Measurements from ENCODE around the gene CMIP.

The CMIP gene

DNA sequence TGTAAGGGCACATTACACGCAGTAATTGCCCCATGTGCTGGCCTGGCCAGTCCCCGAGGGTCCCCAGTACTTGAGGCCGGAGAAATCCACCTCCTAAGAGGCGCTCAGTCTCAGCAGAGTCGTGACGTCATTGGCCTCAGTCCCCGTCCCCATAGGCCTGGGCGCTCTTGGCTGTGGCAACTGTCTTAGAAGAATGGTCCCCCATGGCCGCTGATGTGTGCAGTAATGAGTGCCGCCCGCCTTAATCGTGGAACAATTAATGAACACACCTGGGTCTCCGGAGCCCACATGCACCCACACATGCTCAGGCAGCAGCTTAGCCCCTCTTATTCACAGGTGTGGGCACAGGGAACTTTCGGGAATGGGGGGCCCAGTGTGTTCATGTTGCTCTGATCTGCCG is 248.0 kb downstream of the CMIP start:
- Mint-ChIP-seq H3K4me3 (no peak overlapping the region), H3K27me3 (no peaks in the 10 kb centered on the region), H3K36me3 (ENCODE audit: insufficient read depth) (peaks cover 26% of the 10 kb centered on the region), H3K9me3 (no peaks in the 10 kb centered on the region), H3K4me1 (ENCODE audit: low read depth in 2 of 2) (no peaks in the 10 kb centered on the region), H3K27ac (no peak overlapping the region)
- no peak for DNase-seq
- no peak for ATAC-seq (replicated peaks)

DNA sequence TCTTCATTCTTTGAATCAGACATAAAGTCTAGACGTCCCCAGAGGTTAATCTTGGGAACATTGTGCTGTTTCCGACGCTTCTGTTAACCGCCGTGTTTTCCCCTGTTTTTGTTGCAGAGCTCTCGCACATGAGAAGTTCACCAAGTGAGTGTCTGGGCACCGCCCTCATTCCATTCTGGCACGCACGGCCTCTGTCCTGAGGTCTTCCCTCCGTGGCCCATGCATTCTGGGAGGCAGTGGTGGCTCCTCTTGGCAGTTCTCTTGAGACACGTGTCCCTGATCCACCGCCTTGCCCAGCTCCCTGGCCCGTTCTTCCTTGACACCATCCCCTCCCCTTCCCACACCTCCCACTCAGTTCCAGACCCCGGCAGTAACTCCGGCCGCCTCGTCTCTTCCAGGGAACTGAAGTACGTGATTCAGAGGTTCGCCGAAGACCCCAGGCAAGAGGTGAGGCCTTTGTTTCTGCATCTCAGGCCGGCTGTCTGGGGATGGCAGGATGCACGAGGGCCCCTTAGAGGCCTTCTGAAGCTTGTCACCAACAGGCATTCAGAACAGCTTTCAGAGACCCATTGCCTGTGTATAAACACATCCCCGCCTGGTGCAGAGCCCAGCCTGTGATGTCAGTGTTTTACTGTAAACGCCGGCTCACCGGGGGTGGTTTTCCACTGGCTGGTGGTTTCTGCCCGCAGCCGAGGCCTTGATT is 248.6 kb downstream of the CMIP start:
- H3K36me3 Mint-ChIP-seq (ENCODE audit: insufficient read depth): peaks cover 26% of the 10 kb centered on the region
- H3K27ac Mint-ChIP-seq: no peak overlapping the region
- no peak overlapping the region for H3K4me3 Mint-ChIP-seq
- DNase-seq (no peak), ATAC-seq (replicated peaks) (no peak)
- no peaks in the 10 kb centered on the region for H3K4me1 Mint-ChIP-seq (ENCODE audit: low read depth in 2 of 2)
- H3K9me3 Mint-ChIP-seq: no peaks in the 10 kb centered on the region
- H3K27me3 Mint-ChIP-seq: no peaks in the 10 kb centered on the region

DNA sequence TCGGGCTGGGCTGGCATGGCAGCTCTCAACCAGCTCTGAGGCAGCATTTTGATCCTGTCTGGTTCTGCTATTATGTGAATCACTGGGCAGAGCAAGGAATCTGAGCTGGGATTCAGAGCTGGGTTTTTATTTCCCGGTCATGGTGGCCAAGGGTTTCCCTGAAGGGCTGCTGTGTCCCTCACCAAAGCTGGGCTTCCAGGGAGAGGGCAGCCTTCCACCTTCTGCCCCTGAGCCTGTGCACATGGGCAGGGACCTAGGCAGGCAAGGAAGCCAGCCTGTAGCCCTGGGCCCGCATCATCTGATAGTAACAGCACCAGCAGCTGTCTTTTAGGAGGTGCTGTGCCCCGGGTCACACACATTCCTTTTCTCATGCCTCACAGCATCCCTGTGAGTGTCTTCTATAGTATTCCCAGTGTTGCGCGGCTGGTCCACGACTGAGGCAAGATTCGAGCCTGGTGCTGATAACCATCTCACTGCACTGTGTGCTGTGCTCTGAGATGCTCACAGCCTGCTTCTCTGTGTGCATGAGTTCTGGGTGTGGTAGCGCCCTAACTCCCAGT is 249.2 kb downstream of the CMIP start:
- Mint-ChIP-seq H3K4me3 (no peak overlapping the region), H3K36me3 (ENCODE audit: insufficient read depth) (peaks cover 26% of the 10 kb centered on the region), H3K9me3 (no peaks in the 10 kb centered on the region), H3K27me3 (no peaks in the 10 kb centered on the region), H3K27ac (peak overlapping the region in 1 of 2 donors; percentile 54), H3K4me1 (ENCODE audit: low read depth in 2 of 2) (no peaks in the 10 kb centered on the region)
- no peak for ATAC-seq (replicated peaks)
- no peak for DNase-seq

DNA sequence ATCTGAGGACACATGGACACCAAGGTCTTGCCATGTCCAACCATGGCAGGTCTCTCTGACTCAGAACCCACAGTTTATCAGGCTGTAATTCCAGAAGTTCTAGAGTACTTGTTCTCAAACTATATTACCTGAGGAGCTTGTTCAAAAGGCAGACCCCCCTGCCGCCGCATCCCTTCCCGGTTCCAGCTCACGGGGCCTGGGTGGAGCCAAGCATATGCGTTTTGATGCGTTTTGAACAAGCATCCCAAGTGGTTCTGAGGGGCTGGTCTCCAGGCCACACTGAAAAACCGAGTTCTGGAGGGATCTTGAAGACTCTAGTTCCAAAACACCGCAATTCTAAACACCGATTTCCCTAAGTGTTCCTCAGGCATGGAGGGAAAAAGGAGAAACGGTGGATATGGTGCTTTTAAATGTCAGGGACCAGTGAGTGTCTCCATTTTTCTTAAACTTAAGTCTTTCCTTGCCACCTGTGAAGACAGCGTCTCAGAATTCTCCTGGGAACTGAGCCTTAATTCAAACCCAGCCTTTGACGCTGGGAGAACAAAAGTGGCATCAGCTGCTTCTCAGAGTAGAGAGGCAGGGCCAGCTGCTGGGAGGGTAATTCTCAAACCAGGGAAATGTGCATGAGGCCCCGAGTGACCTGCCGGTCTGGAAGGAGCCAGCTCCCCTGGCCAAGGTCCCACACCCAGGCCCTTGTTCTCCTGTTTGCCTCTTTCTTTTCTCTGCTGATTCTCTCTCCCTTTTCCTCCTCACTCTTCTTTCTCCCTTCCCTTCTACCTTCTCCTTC is 250.1 kb downstream of the CMIP start:
- H3K9me3 Mint-ChIP-seq: no peaks in the 10 kb centered on the region
- peaks cover 0 to under 1% of the 10 kb centered on the region in 2 donors for H3K4me1 Mint-ChIP-seq (ENCODE audit: low read depth in 2 of 2)
- peaks cover 29% of the 10 kb centered on the region for H3K36me3 Mint-ChIP-seq (ENCODE audit: insufficient read depth)
- no peaks in the 10 kb centered on the region for H3K27me3 Mint-ChIP-seq
- DNase-seq (no peak), ATAC-seq (replicated peaks) (no peak)
- H3K4me3 Mint-ChIP-seq: no peak overlapping the region
- H3K27ac Mint-ChIP-seq: peak overlapping the region; percentile 33 to 54

DNA sequence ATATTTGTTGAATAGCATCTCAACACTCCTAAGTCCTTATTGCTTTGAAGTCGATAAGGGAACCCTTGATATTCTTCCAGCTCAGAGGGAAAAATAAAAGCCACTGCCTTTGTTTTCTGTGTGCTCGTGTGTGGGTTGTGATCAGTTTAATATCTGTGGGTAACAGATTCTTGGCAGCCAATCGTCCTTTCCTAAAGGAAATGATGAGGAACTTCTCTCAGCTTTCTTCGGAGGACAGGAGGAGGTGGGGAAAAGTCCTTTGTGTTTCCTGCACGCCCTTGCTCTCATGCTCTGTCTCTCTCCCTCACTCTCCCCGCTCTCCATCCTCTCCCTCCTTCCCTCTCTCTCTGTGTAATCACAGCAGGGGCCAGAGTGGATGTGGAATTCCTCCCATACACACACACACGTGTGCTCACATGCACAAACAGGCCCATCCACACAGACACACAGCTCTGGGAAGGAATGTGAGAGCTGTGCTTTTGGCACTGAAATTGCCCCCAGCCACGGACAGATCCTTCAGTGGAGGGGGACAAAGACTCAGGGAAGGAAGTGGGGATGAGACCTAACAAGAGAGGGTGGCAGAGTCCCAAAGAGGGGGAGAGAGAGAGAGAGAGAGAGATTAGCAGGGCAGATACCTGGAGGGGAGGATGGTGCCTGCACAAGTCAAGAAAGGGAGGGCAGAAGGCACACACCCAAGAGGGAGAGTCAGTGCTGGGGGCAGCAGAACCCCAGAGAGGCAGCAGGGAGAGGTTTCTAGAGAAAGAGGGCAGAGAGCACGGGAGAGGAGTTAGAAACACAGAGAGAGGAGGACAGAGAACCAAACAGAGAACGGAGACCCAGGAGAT is 250.9 kb downstream of the CMIP start:
- ATAC-seq (replicated peaks): no peak
- Mint-ChIP-seq H3K27me3 (no peaks in the 10 kb centered on the region), H3K36me3 (ENCODE audit: insufficient read depth) (peaks cover 37% of the 10 kb centered on the region), H3K4me1 (ENCODE audit: low read depth in 2 of 2) (peaks cover 0 to 9% of the 10 kb centered on the region in 2 donors), H3K9me3 (no peaks in the 10 kb centered on the region), H3K27ac (peak overlapping the region; percentile 33 to 54), H3K4me3 (no peak overlapping the region)
- DNase-seq: no peak

DNA sequence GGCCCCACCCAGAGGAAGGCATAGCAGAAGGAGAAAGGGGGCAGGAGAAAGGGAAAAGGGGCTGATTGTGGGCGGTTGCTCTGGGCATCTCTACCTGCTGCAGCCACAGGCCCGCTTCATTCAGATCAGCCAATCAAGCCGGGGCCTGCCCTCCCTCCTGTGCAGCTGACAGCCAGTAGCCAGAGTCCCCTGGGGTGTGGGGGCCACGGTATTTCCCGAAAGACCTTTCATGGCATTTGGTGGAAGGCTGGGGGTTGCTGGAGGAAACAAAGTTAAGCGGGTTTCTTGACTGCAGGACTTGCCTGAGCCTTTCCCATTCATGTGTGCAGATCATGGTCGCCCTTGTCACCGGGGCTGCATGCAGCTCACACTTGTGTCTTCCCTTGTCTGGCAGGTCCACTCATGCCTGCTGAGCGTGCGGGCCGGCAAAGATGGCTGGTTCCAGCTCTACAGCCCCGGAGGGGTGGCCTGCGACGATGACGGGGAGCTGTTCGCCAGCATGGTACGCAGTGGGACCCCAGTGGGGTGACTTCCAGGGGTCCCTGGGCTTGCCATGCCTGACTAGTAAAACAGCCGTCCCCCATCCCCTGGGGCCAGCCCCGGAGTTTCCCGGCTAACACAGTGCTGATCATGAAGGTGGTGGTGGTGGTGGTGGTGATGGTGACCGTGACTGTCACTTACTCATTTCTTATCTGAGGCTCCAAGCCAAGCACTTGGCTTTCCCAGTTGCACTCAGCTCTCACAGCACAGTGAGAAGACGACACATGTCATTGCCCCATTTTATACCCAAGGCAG is 251.8 kb downstream of the CMIP start:
- Mint-ChIP-seq H3K27me3 (no peaks in the 10 kb centered on the region), H3K9me3 (no peaks in the 10 kb centered on the region), H3K36me3 (ENCODE audit: insufficient read depth) (peaks cover 42% of the 10 kb centered on the region), H3K4me3 (no peak overlapping the region), H3K4me1 (ENCODE audit: low read depth in 2 of 2) (peaks cover 3 to 10% of the 10 kb centered on the region in 2 donors), H3K27ac (peak overlapping the region; percentile 33 to 54)
- ATAC-seq (replicated peaks) (no peak), DNase-seq (no peak)

DNA sequence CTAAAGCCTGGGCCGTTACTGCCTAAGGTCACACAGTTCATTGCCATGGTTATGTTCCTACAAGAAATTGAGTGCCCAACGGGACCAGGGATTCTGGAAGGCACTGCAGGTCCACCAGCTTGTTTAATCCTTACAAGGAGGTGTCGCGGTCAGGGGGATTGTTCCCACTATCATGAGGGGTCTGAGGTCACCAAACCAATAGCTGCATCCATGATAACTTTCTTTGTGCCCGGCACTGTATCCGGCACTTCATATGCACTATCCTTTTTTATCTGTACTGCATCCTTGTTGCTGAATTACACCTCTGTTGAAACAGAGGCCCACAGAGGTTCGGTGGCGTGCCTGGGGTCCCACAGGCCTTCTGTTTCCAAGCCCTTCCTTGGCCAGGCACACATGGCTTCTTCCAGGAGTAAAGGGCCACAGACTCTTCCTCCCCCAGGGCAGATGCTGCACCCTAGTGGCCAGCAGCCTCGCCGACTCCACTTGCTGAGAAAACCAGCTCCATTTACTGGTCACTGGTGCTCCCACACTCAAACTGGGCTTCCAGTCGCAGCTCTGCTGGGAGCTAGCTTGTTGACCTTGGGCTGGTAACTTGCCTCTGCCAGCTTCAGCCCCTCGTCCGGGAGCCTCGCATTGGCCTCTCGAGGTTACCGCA is 252.5 kb downstream of the CMIP start:
- DNase-seq (peak; percentile 20 to 35 (median 25)), ATAC-seq (replicated peaks) (no peak)
- no peaks in the 10 kb centered on the region for H3K9me3 Mint-ChIP-seq
- no peaks in the 10 kb centered on the region for H3K27me3 Mint-ChIP-seq
- no peak overlapping the region for H3K4me3 Mint-ChIP-seq
- peak overlapping the region in 1 of 2 donors; percentile 60 for H3K27ac Mint-ChIP-seq
- peaks cover 41% of the 10 kb centered on the region for H3K36me3 Mint-ChIP-seq (ENCODE audit: insufficient read depth)
- H3K4me1 Mint-ChIP-seq (ENCODE audit: low read depth in 2 of 2): peaks cover 3 to 10% of the 10 kb centered on the region in 2 donors

DNA sequence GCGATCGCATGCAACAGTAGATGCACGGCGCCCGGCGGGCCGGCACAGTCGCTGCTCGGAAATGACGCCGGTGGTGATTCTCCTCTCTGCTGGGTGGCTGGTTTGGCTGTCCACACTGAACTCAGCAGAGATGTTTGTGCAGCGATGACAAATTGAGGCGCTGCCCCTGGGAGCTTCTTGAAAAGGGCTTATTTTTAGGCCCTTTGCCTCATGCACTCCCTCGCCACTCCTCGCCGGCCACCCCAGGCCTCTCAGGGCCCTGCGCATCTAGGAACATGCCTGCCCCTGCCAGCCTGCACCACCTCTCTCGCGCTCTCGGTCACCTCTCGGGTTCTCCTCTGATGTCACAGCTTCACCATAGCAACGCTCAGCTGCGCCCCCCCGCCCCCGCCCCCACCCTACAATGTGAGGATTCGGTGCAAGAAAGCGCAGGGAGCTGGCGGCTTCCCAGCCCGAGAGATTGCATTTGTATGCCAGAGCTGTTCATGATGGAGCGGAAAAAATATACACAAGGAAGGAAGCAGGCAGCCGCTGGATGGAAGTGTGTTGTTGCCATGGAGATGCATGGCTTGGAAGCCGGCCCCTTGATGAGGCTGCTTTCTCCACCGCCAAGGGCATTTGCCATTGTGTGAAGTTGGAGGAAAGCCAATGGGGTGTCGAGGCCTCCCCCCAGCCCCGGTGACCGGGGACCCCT is 253.2 kb downstream of the CMIP start:
- no peak for DNase-seq

DNA sequence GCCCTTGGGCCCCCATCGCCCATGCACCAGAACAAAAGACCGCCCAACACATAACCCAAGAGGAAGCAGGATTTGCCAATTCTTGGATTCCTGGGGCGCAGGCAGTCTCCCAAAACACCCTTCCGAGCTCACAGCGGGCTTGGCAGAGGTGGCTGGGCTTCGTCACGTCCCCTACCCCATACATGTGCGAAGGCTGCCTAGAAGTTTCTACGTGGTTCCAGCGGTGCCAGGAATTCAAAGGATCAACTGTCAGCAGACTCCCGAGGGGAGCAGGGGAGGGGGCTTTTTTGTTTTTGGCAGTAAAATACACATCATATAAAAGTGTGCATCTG is 253.7 kb downstream of the CMIP start:
- ATAC-seq (replicated peaks) (no peak), DNase-seq (no peak)
- Mint-ChIP-seq H3K27me3 (no peaks in the 10 kb centered on the region), H3K27ac (no peak overlapping the region), H3K4me3 (no peak overlapping the region), H3K9me3 (no peaks in the 10 kb centered on the region), H3K36me3 (ENCODE audit: insufficient read depth) (peaks cover 32% of the 10 kb centered on the region), H3K4me1 (ENCODE audit: low read depth in 2 of 2) (peaks cover 4 to 10% of the 10 kb centered on the region in 2 donors)

More for the DNA sequence above, 253.2 kb downstream of the CMIP start:
- ATAC-seq (replicated peaks): no peak
- no peaks in the 10 kb centered on the region for H3K27me3 Mint-ChIP-seq
- peaks cover 4 to 10% of the 10 kb centered on the region in 2 donors for H3K4me1 Mint-ChIP-seq (ENCODE audit: low read depth in 2 of 2)
- H3K9me3 Mint-ChIP-seq: no peaks in the 10 kb centered on the region
- peak overlapping the region in 1 of 2 donors; percentile 60 for H3K27ac Mint-ChIP-seq
- H3K4me3 Mint-ChIP-seq: no peak overlapping the region
- H3K36me3 Mint-ChIP-seq (ENCODE audit: insufficient read depth): peaks cover 35% of the 10 kb centered on the region

DNA sequence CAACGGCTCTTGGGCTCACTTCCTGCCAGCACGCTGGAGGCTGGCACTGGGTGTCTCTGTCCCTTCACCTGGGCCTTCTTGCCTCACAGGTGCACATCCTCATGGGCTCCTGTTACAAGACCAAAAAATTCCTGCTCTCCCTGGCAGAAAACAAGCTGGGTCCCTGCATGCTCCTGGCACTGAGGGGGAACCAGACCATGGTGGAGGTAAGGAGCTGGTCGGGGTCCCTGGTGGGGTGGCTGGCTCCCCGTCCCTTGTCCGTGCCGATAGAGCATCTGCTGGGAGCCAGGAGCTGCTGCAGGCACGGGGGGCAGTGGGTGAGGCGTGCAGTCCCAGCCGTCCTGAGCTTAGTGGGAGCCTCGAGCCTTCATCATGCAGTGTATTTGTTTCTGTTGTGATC is 255.0 kb downstream of the CMIP start:
- peak overlapping the region; percentile 17 to 93 for H3K27ac Mint-ChIP-seq
- peaks cover 36% of the 10 kb centered on the region for H3K36me3 Mint-ChIP-seq (ENCODE audit: insufficient read depth)
- no peak for DNase-seq
- H3K9me3 Mint-ChIP-seq: no peaks in the 10 kb centered on the region
- no peaks in the 10 kb centered on the region for H3K27me3 Mint-ChIP-seq
- H3K4me1 Mint-ChIP-seq (ENCODE audit: low read depth in 2 of 2): peaks cover 4 to 10% of the 10 kb centered on the region in 2 donors
- ATAC-seq (replicated peaks): no peak
- H3K4me3 Mint-ChIP-seq: no peak overlapping the region

DNA sequence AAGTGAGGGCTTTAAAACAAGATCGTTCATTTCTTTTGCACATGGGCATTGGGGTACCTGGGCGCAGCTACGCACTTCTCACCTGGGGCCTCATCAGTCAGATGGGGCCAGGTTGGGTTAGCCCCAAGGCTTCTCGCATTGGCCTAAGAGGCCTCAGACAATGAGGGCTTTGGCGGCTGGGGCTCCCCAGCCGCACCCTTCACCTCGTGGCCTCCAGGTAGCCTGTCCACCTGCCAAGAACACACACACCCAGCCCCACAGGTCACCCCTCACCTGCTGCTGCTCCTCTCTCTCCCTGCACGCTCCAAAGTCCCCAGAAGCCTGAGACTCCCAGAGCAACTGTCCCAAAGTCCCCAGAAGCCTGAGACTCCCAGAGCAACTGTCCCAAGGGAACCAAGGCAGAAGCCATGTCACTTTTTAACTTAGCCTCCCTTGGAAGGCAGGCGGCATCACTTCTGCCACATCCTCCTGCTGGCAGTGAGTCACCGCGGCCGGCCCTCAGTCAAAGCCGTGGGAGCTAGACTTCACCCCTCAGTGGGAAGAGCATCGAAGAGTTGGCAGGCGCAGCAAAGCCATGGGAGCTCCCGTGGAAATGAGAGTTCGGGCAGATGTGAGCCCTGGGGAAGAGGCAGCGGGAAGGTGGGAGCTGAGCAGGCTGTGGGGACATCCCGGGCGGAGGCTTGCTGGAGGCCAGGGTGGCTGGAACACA is 255.6 kb downstream of the CMIP start:
- Mint-ChIP-seq H3K27ac (peak overlapping the region; percentile 17 to 93), H3K4me1 (ENCODE audit: low read depth in 2 of 2) (peaks cover 4 to 10% of the 10 kb centered on the region in 2 donors), H3K4me3 (no peak overlapping the region), H3K9me3 (no peaks in the 10 kb centered on the region), H3K36me3 (ENCODE audit: insufficient read depth) (peaks cover 36% of the 10 kb centered on the region), H3K27me3 (no peaks in the 10 kb centered on the region)
- DNase-seq (no peak), ATAC-seq (replicated peaks) (no peak)

All from effector memory CD8-positive, alpha-beta T cell (primary cell).